Loucy (cell line): ENCODE results near the gene MCTP2.

Experiments
- H2AFZ ChIP-seq: fragments of 200-600 bp; sonication (generic); 2 replicates; pipeline ENCODE4 v1.6.0; 2016; ENCODE audit warnings: antibody characterized with exemption, mild to moderate bottlenecking, low read length, moderate library complexity
- H3F3A ChIP-seq: fragments of 200-600 bp; 2 replicates; pipeline ENCODE4 v1.6.0; 2016; ENCODE audit warnings: antibody characterized with exemption, low read depth, mild to moderate bottlenecking
- H3K27me3 ChIP-seq: fragments of 200-600 bp; sonication (generic); 2 replicates; pipeline ENCODE4 v1.6.1; 2014; ENCODE audit warnings: low read length, mild to moderate bottlenecking; ENCODE audit not compliant: insufficient read depth, poor library complexity, severe bottlenecking
- H3K36me3 ChIP-seq: fragments of 200-600 bp; sonication (generic); 2 replicates; pipeline ENCODE4 v1.6.1; 2016; ENCODE audit warnings: low read length; ENCODE audit not compliant: insufficient read depth
- H3K4me1 ChIP-seq: fragments of 200-600 bp; sonication (generic); 2 replicates; pipeline ENCODE4 v1.5.1; 2014; ENCODE audit warnings: low read length, mild to moderate bottlenecking; ENCODE audit not compliant: insufficient read depth, poor library complexity, severe bottlenecking
- H3K4me2 ChIP-seq: fragments of 200-600 bp; sonication (generic); 2 replicates; pipeline ENCODE4 v1.6.0; 2014; ENCODE audit warnings: antibody characterized with exemption, low read length, low read depth, mild to moderate bottlenecking; ENCODE audit not compliant: poor library complexity, severe bottlenecking
- H3K4me3 ChIP-seq: fragments of 200-600 bp; sonication (generic); 2 replicates; pipeline ENCODE4 v1.5.1; 2014; ENCODE audit warnings: low read length, mild to moderate bottlenecking, mixed read lengths; ENCODE audit not compliant: poor library complexity, severe bottlenecking
- H3K79me2 ChIP-seq: fragments of 200-600 bp; sonication (generic); 2 replicates; pipeline ENCODE4 v1.6.1; 2014; ENCODE audit warnings: low read length; ENCODE audit not compliant: insufficient read depth
- H3K9ac ChIP-seq: fragments of 200-600 bp; sonication (generic); 2 replicates; pipeline ENCODE4 v1.6.0; 2014; ENCODE audit warnings: mild to moderate bottlenecking, low read depth, low read length, moderate library complexity; ENCODE audit not compliant: poor library complexity, severe bottlenecking
- H3K9me2 ChIP-seq: fragments of 200-600 bp; sonication (generic); replicated peaks from 2 replicates; pipeline ENCODE4 v1.6.1; 2016; ENCODE audit warnings: low read depth, low read length, mixed read lengths
- H3K9me3 ChIP-seq: fragments of 200-600 bp; sonication (generic); 2 replicates; pipeline ENCODE4 v1.6.1; 2014; ENCODE audit warnings: mild to moderate bottlenecking, antibody characterized with exemption, low read length, low read depth; ENCODE audit not compliant: insufficient read depth
- H4K20me1 ChIP-seq: fragments of 200-600 bp; sonication (generic); 2 replicates; pipeline ENCODE4 v1.6.0; 2014; ENCODE audit warnings: antibody characterized with exemption, low read length, mild to moderate bottlenecking; ENCODE audit not compliant: insufficient read depth, poor library complexity, severe bottlenecking
- CTCF ChIP-seq: fragments of 200-600 bp; sonication (generic); conservative IDR thresholded peaks from 2 replicates; pipeline ENCODE4 v1.5.1; 2014; ENCODE audit warnings: mild to moderate bottlenecking, antibody characterized with exemption, low read length
- EZH2phosphoT487 ChIP-seq: fragments of 200-600 bp; IDR thresholded peaks from 2 replicates; pipeline ENCODE4 v1.6.1; 2018; ENCODE audit warnings: antibody characterized with exemption, mild to moderate bottlenecking, moderate library complexity, borderline replicate concordance

MCTP2 gene

DNA sequence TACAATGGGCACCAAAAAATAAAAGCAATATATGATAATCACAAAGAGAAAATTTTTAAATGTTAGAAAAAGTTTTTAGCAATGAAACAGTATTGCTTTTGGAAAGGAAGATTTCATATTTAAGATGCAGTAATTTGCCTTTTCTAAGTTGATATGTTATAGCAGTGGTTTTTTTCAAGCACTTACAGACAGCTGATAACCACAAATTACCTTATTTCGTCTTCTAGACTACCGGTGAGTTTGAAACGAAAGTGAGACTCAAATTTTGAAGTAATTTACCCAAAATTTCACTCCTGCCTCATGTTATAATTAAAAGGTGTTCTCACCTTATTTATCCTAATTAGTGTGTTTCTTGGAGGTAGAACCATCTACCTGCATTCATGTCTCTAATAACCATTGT, 207.8 kb downstream of the MCTP2 start:
- Histone ChIP-seq H3K4me3 (no peak overlapping the region), H3K4me1 (no peaks in the 10 kb centered on the region), H3K9ac (no peak overlapping the region), H3K9me3 (no peaks in the 10 kb centered on the region), H3K9me2 (no peaks in the 10 kb centered on the region), H2AFZ (no peak overlapping the region), H3K4me2 (no peak overlapping the region), H3K27me3 (no peaks in the 10 kb centered on the region), H3F3A (no peaks in the 10 kb centered on the region), H3K36me3 (peaks cover 56% of the 10 kb centered on the region; the same call in 1 of the 2 replicates), H3K79me2 (no peaks in the 10 kb centered on the region; the same call in 1 of the 2 replicates), H4K20me1 (peaks cover 6% of the 10 kb centered on the region)
- TF ChIP-seq CTCF (no peak), EZH2phosphoT487 (no peak)

GRCh38 chr15:94441760-94442159, 210.4 kb downstream of the MCTP2 start:
- H3K79me2 ChIP-seq = no peaks in the 10 kb centered on the region
- peaks cover 71% of the 10 kb centered on the region; the same call in 1 of the 2 replicates for H3K36me3 ChIP-seq
- no peaks in the 10 kb centered on the region for H3K4me1 ChIP-seq
- no peaks in the 10 kb centered on the region for H3K9me3 ChIP-seq
- H2AFZ ChIP-seq = no peak overlapping the region
- H3K9ac ChIP-seq = no peak overlapping the region
- no peaks in the 10 kb centered on the region for H3K27me3 ChIP-seq
- peaks cover 5% of the 10 kb centered on the region for H4K20me1 ChIP-seq
- no peaks in the 10 kb centered on the region for H3K9me2 ChIP-seq
- H3K4me2 ChIP-seq = no peak overlapping the region
- H3K4me3 ChIP-seq = no peak overlapping the region
- TF ChIP-seq CTCF (no peak), EZH2phosphoT487 (no peak)
- no peaks in the 10 kb centered on the region for H3F3A ChIP-seq

GRCh38 chr15:94442480-94442879, 211.1 kb downstream of the MCTP2 start:
- no peak overlapping the region for H3K9ac ChIP-seq
- H4K20me1 ChIP-seq = peaks cover 2% of the 10 kb centered on the region
- no peak for TF ChIP-seq EZH2phosphoT487
- TF ChIP-seq CTCF = no peak
- H3K4me3 ChIP-seq = no peak overlapping the region
- no peaks in the 10 kb centered on the region for H3K79me2 ChIP-seq
- no peaks in the 10 kb centered on the region for H3F3A ChIP-seq
- H2AFZ ChIP-seq = no peak overlapping the region
- H3K9me2 ChIP-seq = no peaks in the 10 kb centered on the region
- H3K36me3 ChIP-seq = peaks cover 78% of the 10 kb centered on the region; the same call in 1 of the 2 replicates
- no peak overlapping the region for H3K4me2 ChIP-seq
- no peaks in the 10 kb centered on the region for H3K9me3 ChIP-seq
- no peaks in the 10 kb centered on the region for H3K4me1 ChIP-seq
- H3K27me3 ChIP-seq = no peaks in the 10 kb centered on the region
